GM12872 (cell line): ENCODE results near the gene PLCL2.

Source experiments
- TF ChIP-seq, protein P1 (sequence below): IDR thresholded peaks from 3 replicates; pipeline ENCODE4 v1.5.1; 2011; ENCODE audit warnings: low read depth, mild to moderate bottlenecking, low read length, moderate library complexity; ENCODE audit not compliant: insufficient read depth

Gene PLCL2

DNA sequence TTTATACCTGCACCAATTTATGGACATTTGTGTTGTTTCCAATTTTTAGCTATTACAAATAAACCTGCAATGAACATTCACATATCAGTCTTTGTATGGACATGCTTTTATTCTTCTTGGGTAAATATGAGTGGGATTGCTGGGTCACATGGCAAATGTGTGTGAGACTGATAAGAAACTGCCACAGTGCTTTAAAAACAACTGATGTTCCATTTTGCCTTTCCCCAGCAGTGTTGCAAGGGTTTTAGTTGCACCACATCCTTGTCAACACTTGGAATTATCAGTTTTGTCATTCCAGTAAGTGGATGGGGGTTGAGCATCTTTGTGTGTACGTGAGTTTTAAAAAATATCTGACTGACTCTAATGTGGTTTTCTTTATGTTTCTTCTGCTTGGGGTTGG is 191.2 kb downstream of the PLCL2 start:
- TF ChIP-seq, protein P1, sequence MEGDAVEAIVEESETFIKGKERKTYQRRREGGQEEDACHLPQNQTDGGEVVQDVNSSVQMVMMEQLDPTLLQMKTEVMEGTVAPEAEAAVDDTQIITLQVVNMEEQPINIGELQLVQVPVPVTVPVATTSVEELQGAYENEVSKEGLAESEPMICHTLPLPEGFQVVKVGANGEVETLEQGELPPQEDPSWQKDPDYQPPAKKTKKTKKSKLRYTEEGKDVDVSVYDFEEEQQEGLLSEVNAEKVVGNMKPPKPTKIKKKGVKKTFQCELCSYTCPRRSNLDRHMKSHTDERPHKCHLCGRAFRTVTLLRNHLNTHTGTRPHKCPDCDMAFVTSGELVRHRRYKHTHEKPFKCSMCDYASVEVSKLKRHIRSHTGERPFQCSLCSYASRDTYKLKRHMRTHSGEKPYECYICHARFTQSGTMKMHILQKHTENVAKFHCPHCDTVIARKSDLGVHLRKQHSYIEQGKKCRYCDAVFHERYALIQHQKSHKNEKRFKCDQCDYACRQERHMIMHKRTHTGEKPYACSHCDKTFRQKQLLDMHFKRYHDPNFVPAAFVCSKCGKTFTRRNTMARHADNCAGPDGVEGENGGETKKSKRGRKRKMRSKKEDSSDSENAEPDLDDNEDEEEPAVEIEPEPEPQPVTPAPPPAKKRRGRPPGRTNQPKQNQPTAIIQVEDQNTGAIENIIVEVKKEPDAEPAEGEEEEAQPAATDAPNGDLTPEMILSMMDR, result no peak

GRCh38 chr3:17076940-17077605 is 192.3 kb downstream of the PLCL2 start:
- TF ChIP-seq, protein P1, result no peak

DNA sequence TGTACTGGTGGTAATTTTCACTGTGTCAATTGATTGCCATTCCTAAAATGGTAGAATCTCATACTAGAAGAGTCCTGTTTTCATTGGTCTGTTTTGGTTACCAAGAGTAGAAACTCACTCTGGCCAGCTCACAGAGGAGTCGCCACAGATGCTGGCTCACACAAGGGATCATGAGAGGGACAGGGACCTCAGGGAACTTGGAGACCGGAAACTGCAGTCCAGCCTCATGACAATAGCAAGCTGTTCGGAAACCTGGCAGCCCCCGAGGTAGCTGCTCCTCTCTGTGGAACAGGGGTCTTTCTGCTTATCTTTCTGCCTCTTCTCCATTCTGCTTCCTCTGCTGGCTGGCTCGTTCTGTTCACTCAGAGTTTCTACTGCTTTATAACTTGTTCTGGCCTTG is 192.9 kb downstream of the PLCL2 start:
- TF ChIP-seq, protein P1, result no peak

- TF ChIP-seq, protein P1, result no peak
Observed at GRCh38 chr3:17078926-17079465, 194.2 kb downstream of the PLCL2 start.

DNA sequence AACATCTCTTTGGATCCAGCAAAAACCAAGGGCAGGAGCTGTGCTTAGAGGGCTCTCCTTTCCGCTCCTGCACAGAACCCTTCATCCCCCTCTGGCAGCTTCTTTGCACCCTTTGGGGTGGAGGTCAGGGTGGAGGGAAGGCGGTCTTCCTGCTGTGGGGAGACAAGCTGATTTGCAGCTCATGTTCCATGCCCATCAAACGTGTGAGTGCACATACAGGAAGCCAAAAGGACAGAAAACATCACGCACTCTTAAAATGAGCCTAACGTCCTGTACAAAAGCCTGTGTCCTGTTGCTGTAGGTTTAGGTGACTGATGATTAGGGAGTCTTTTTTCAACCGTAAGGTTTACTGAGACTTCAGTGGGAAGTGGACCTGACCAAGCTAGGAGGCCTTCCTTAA is 195.2 kb downstream of the PLCL2 start:
- TF ChIP-seq, protein P1, result no peak

DNA sequence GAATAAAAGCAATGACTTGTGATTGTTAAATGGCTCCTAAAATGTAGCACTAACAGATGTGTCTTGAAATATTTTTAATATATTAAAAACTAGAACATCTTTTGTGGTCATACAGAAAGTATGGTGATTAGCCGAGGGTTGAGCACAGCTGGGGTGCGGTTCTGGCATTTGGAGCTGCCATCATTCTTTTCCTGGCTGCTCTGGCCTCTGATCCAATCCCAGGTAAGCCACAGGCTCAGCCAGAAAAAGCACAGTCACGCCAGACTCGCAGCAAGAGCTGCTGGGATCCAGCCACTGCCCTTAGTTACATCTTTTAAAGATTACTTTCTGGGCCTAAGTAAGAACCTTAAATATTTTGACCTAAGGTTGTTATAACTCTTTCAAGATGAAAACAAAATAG is 196.8 kb downstream of the PLCL2 start:
- TF ChIP-seq, protein P1, result no peak

DNA sequence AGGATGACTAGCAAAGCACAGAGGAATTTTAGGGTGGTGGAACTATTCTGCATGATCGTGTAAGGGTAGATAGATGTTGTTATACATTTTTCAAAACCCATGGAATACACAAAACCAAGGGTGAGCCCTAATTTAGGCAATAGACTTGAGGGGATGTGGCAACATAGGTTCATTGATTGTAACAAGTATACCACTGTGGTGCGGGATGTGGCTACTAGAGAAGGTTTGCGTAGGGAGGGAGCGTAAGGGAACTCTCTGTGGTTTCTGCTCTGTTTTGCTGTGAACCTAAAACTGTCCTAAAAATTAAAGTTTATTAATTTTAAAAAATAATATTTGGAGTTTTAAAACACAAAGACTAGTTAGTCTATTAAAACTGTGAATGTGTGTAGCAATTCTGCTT is 202.8 kb downstream of the PLCL2 start:
- TF ChIP-seq, protein P1, result no peak
